ENCODE results near the gene CCS. TPM values are rescaled to one million over a fixed set of nuclear protein-coding genes. Genes with fewer than 3 reads are reported as not detected.
"Not testable (repeated sequence)": the region's sequence is repeated elsewhere in the genome, so short reads cannot be mapped to it uniquely, and the experiment has no call there.

The CCS gene
- polyA plus RNA-seq, 3 donors = 57.6 to 74.5 (median 69.1) TPM

DNA sequence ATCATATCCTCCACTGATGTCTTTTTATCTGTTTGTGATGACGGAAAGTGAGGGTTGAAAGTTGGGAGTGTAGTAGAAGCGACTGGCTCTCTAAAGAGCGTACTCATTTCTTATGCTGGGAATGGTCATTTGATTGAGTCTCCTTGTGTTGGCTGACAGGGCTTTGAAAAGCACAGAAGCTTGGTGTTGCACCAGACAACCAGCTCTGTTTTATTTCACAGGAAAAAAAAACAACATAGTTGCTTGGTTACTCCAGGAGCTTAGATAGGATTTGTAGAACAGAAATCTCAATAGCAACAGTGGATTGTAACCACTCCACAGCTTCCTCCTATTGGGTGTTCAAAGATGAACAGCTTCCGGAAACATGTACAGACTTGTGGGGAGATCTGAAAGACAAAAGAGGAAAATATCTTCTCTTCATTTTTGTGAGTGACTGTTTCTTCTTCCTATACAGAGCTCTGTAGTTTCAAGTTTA lies 26.1 kb downstream of the CCS start:
- no peak for DNase-seq

- DNase-seq = no peak
Observed at GRCh38 chr11:66624450-66624849, 31.5 kb downstream of the CCS start.

- DNase-seq = no peak
Observed at GRCh38 chr11:66625041-66625751, 32.2 kb downstream of the CCS start.

- DNase-seq = no peak
Observed at GRCh38 chr11:66625752-66626149, 32.8 kb downstream of the CCS start.

DNA sequence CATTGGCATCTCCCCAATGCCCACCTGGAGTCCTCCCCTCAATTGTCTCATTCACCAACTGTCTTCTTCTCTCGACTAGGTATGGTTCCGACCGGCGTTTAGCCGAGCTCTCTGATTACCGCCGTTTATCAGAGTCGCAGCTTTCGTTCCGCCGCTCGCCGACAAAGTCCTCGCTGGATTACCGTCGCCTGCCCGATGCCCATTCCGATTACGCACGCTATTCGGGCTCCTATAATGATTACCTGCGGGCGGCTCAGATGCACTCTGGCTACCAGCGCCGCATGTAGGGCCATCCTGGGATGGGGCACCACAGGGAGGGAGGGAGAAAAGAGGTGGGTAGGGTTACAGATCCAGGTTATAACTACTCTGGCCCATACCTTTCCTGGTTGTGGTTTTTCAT lies 33.4 kb downstream of the CCS start:
- DNase-seq = no peak

DNA sequence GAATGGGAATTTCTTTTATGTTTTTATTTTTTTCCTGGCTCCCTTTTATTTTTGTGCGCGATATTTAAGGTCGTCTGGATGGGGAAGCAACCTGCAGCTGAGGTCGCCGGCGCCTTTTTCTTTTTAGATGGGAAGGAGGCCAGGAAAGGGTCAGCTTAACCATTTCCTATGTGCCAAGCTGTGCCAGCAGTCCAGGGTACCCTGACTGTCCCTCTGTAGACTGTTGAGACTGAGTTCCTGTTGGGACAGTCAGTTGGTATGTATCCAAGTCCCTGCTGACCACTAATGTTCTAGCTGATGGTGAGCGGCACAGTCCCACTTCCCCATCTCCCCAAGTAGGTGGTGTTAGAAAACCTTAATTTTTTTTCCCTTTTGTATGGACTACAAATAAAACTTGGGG lies 33.9 kb downstream of the CCS start:
- no peak for DNase-seq

DNA sequence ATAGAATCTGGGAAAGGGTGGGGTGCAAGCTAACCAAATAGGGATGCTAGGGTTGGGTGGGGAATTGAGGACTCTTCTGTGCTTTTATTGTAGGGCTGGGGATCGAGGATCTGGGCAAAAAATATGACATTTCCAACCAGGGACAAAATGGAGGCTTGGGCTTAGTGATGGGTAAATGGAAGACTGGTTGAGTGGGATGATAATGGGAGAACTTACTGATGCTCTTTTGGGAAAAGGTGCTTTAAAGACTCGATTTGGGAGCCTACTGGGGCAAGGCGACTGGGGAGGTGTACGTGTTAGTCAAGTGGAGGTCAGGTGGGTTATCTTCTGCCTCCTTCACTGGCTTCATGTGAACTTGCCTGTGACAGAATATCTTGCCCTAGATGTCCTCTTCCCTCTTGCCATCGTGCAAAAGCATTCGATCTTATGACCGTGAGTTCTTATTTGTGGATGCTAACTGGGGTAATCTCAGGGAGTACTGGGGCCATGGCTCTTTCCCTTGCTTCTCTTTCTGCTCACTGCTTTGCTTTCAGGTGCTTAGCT lies 35.1 kb downstream of the CCS start:
- DNase-seq = no peak

GRCh38 chr11:66629356-66629755 lies 36.4 kb downstream of the CCS start:
- DNase-seq = no peak

GRCh38 chr11:66631883-66632282 lies 38.9 kb downstream of the CCS start:
- DNase-seq = no peak

GRCh38 chr11:66632952-66633351 lies 40.0 kb downstream of the CCS start:
- DNase-seq = no peak

GRCh38 chr11:66636411-66636810 lies 43.4 kb downstream of the CCS start:
- no peak for DNase-seq

- no peak for DNase-seq
Observed at GRCh38 chr11:66637557-66638176, 44.7 kb downstream of the CCS start.

- DNase-seq = peak; percentile 100
Observed at GRCh38 chr11:66638177-66639065, 45.4 kb downstream of the CCS start, which contains the start of gene RBM4. Gene RBM4 (plus strand): TSS chr11:66638703. CDS start chr11:66639712, 1,009 bp downstream.

DNA sequence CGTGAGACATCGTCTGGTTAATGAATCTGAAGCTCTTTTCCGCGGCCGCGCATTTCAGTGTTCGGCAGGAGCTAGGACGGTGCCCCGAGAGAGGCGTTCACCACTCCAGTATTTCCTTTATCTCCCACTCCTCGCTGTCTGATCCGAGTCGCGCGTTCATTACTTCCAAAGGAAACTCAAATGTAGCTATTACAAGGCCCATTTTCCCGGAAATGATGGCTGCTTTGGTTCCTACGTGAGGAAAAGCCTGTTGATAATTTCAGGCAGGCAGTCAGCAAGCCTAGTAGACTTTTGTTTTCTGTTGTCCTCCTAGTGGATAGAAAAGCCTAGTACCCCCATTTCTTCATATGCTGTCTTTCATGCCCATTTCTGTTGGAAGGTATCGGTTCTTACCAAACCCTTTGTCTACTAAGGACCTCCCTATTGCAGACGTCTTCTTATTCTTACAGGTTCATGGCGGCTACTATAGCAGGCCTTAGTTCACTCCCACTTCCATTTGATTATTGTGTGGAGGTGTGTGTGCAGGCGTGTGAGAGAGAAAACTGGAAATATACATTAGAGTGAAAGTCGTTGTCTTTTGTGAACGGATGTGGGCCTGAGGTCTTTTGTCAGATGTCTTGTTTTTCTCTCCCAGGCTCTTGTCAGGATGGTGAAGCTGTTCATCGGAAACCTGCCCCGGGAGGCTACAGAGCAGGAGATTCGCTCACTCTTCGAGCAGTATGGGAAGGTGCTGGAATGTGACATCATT lies 46.3 kb downstream of the CCS start:
- peak; percentile 43 for DNase-seq

DNA sequence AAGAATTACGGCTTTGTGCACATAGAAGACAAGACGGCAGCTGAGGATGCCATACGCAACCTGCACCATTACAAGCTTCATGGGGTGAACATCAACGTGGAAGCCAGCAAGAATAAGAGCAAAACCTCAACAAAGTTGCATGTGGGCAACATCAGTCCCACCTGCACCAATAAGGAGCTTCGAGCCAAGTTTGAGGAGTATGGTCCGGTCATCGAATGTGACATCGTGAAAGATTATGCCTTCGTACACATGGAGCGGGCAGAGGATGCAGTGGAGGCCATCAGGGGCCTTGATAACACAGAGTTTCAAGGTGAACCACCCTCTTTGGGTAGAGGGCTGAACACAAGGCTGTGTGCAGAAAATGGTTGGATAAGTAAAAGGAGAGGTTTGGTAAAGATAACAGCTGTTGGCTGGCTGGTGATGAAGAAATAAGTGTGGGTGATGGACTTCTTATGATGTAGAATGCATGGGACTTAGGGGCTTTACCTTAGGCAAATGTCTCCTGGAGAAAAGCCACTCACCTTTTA lies 46.9 kb downstream of the CCS start:
- not testable (repeated sequence) for DNase-seq

- DNase-seq = no peak
Observed at GRCh38 chr11:66641834-66642233, 48.8 kb downstream of the CCS start.

GRCh38 chr11:66643745-66644437 lies 50.9 kb downstream of the CCS start:
- DNase-seq = no peak

DNA sequence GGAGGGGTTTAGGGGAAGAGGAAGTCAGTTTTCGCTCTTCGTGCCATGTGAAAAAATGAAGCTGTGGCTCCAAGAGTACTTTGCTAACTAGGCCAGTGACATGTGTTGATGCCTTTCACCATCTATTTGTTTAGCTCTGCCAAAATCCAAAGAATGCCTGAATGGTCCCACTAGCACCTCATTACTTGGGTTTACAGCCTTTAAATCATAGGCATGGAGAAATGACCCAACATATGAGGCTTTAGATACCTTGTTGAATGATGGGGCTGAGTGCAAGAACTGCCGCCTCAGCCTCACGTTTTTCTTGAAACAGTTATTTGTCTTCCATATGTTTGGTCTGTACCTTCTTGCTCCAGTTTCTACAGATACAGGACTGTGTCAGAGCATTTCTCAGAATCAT lies 53.8 kb downstream of the CCS start:
- no peak for DNase-seq

DNA sequence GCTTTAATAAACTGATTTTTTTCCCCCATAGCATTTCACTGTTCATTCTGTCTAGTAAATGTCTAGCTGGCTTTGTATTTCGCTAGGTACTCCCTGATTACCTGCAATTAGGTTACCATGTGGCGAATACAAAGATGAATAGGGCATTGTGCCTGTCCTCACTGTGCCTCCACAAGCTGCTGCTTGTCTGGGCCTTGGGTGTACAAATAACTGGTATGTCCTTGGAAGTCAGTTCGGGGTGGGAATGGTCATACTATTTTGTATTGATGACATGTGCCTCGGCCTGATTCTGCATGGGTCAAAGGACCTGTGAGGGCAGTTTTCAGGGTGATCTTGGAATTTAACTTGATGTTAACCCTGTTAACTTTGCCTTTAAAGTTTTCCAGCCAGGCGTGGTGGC lies 56.9 kb downstream of the CCS start:
- no peak for DNase-seq

DNA sequence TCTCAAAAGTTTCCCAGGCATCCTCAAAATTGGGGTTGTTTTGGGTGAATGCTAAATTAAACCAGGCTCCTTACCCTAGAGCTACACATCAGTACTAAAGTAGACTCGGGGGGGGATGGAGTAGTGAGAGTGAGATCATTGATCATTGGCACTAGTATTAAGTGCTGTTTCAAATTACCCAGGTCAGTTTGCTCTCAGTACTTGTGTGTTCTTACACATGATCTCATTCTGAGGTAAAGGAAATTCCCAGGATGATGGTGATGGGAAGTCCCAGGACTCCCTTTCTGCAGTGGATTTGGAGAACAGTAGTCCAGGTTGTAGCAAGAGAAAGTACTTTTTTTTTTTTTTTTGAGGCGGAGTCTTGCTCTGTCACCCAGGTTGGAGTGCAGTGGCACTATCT lies 58.0 kb downstream of the CCS start:
- no peak for DNase-seq

DNA sequence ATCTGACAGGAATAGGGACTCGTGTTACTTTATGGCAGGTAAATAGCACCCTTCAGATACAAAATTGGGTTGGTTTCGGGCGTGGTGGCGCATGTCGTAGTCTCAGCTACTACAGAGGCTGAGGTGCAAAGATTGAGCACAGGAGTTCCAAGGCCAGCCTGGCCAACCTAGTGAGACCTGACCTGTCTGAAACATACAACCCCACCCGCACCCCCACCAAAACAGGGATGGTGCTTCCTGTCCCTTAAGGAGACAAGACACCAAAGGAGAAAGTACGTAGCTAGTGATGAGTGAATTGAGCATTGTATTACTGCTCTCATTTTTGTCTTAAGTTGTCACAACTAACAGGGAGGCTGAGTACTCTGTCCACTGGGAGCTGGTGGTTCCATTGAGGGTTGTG lies 59.7 kb downstream of the CCS start:
- no peak for DNase-seq

All from renal pelvis (tissue), 4 donors.